GM19372 (cell line): ENCODE measurements around the gene OPCML.

Source experiments
- ATAC-seq: cut with Tn5 transposase; IDR thresholded peaks from one replicate; pipeline ENCODE4 v1.9.1; 2021; ENCODE audit warnings: mild to moderate bottlenecking, low read depth, moderate library complexity; ENCODE audit not compliant: unreplicated experiment

Gene OPCML

DNA sequence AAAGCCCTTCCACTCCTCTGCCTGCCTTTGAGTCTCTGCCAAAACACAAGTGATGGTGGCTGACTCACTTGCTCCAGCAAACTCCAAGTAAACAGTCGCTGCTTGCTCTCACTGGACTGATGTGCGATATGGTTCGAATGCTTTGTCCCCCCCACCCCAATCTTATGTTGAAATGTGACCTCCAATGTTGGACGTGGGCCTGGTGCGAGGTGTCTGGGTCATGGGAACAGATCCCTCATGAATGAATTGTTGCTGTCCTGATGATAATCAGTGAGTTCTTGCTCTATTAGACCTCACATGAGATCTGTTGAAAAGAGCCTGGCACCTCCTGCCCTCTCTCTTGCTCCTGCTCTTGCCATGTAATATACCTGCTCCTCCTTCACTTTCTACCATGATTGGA lies 747.9 kb downstream of the OPCML start:
- no peak for ATAC-seq

DNA sequence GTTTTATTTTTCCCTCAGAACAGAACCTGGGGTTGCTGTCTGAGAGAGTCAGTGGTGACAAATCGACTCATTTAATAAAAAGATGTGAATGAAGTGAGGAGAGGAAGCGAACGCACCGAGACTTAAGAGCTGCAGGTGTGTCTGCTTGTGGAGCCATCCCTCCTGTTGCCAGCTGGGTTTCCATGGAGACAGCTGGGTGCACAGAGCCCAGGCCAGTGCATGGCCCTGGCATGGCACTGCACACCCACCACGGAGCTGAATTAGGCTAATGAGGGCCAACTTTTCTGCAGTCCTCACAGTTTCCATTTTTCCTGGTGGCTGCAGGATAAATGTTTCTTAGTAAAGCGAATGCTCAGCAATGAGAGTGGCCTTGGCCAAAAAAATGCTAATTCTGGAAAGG lies 750.2 kb downstream of the OPCML start:
- no peak for ATAC-seq

DNA sequence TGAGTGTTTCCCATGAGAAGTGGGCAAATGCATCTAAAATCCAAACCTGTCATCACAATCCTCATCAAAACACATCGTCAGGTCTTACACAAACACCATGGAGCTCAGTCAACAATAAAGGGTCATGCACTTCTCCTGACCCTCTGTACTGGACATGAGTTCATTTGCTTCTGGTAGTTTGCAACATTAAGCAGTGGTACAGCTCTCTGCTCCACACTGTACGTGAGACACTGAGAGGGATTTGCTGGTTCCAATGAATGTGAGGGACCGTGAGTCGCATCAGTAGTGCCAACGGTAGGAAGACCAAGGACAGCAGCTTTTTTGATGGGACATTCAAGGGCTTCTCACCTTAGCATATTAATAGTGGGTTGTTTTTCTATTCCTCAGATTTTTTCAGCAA lies 752.3 kb downstream of the OPCML start:
- ATAC-seq, result no peak

DNA sequence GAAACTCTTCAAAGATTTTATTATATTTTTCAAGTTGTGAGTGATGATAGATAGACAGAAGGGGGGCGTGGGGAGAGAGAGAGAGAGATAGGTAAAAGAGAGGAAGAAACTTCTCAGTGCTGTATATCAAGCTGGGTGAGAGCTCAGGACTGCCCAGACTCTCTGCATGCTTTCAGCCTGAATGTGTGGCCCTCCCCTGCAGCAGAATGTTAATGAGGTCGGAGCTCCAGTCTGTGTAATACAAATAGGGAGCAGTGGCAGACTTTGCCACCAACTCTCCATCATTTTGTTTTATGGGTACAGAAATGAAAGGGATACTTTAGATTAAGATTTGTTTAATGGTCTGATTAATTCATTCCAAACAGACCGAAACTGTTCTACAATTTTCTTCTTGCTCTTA lies 752.8 kb downstream of the OPCML start:
- no peak for ATAC-seq

DNA sequence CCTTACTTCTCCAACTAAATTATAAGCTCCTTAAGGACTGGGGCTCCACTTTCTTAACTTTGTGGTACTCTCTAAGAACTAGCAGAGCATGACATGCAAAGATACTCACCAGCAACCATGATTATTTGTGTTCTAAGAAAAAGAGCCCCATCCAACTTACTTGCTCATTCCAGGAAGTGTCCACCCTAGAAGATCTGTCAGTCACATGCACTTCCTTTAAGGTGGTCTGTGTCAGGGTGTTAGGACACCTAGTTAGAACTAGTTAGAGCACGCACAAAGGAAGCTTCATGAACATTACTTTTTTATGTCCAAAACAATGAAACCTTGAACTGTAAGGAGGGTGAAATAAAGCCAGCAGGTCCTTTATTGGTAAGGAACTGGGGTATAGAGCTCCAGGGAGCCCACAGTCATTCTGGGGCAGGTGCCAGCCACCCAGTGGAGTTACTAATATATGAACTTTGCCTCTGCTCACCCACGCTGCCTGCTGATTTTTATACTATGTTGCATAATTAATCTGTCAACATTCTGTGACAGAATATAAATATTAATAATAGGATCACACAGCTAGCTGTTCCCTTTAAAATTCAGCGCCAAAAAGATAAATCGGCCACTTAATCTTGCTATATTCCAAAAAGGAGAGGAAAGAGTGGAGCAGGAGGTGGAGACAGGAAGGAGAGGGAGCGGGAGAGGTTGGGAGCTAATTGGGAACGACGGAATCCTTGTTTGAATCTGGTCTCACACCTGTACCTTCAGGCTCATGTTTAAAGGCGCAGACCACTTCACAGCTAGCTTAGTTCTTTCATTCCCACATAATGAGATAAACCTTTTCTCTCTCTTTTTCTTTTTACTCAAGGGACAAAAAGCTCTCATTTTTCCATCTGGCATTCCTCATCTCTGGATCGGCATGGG lies 755.0 kb downstream of the OPCML start:
- ATAC-seq, result no peak

DNA sequence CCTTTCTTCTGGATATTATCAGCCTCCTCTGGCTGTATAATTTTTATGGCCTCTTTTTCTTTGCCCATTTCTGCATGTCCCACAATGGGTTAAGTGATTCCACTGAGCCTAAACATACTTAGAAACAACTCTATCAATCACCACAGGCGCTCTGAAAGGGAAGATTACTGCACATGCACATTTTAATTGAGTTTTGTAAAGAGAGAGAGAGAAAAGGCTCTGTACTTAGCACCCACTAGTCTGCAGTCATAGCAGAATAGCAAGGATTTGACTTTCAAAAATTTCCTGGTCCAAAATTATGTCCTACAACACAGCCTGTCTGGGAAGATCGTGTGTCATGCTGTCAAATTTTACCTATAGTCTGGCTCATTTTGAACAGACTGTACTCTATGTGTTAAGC lies 758.5 kb downstream of the OPCML start:
- no peak for ATAC-seq

DNA sequence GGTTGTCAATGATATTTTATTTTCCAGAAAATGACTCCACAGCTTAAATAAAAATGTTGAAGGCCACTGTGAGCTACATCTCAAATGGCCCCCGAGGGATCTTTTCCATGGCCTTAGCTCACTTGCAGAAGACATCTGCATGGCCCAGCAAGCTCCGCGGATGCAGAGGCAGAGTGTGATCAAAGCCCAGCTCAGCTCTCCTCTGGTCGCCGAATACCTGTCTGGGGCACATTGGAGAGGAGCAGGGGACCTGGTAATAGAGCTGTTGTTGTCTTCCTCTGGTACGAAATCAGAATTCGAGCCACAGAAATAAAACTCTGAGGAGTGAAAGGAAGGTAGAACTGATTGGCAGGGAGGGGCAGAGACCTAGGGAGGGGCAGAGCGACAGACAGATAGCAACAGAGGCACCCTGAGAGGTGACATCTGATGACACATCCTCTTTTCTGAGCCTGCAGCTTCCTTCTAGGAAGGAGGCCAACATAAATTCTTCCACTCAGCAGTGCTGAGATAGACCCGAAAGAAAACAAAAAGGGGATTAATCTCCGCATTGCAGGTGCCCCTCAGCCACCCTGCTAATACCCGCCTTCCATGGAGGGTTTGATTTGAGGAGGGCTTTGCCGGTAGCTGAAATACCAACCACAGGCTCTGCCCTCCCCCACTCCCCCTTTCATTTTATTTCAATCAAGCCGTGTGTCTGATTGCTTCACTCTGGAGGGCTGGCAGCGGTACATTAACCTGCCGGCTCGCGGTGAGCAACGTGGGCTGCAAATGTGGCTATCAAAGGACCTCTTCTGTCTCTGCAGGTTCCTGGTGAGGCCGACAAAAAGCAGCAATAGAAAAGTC lies 759.4 kb downstream of the OPCML start:
- ATAC-seq, result no peak

DNA sequence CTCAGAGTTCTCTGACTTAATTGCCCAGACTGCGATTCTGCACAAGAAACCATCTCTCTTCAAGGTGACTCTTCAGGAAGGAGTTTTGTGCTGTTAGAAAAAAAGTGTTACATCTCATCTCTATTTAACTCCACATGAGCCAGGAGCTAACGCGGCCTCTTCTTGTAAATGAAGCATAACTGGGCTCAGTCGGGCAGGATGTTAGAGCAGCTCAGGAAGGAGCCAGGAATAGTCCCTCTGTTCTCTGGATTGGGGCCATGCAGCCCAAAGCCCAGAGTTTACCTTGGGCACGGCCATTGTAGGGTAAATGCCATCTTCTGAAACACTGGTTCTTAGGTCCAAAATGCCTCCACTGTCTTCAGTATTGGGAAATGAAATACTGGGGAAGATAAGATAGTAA lies 760.6 kb downstream of the OPCML start:
- no peak for ATAC-seq

DNA sequence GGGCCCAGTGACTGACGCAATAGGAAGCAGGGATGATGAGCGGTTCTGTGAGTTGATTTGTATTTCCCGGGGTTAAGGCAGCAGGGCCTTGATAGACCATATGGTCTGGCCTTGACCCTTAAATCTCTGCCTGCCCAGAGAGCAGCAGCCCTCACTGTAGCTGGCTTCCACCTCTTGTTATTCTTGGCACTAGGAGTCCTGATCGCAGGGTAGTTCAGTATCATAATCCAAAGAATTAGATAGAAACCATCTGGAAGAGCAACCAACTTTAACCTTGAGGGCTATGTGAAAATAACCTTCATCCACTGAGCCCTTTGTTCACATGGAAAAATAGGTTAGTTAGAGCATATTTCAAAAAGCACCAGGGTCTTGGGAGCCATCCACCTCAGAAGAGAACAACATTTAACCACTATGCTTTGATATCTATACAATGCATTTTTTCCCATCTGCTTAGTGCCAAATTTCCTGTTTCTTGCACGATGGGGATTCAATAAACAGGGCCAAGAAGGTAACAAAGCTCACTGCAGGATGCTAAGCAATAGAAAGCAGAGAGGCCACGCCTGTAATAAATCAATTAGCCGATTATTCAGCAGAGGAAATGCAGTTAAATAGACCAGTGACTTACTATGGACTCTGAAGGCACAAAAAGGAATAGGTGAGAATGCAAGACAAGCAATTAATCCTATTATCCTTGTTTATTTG lies 761.3 kb downstream of the OPCML start:
- ATAC-seq, result no peak

DNA sequence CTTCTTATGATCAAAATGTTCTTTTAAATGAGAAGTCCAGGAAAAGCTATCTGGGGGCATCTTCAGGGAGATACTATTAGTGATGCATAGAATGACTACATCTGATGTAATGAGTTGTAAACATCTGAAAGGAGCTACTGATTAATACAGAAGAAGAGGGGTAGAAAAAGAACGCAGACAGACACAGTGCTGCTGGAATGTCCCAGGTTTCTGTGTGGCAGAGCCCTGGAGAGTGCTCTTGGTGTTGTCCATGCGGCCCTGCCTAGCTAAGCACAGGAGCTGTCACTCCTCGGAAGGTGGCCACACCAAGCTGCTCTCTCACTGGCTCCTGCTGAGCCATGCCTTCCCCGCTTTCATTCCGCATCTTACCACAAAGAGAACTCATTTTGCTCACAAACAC lies 768.8 kb downstream of the OPCML start:
- no peak for ATAC-seq

DNA sequence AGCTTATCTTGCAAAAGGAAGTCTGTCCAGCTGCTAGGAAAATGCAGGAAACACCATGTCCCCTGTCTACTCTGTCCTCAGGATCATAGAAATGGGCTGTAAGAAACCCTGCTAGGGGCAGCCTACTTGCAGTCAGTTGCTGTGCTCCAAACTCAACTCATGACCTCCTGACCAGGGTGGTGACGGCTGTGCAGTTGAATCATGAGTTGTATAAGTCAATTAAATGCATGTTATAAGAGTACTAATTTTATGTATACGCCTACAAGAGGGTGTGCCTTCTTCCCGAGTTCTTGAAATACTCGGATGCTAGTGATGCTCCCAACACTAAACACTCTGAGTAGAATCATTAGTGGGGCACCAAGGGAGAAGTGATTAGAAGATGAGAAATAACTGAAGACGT lies 776.4 kb downstream of the OPCML start:
- ATAC-seq, result no peak

DNA sequence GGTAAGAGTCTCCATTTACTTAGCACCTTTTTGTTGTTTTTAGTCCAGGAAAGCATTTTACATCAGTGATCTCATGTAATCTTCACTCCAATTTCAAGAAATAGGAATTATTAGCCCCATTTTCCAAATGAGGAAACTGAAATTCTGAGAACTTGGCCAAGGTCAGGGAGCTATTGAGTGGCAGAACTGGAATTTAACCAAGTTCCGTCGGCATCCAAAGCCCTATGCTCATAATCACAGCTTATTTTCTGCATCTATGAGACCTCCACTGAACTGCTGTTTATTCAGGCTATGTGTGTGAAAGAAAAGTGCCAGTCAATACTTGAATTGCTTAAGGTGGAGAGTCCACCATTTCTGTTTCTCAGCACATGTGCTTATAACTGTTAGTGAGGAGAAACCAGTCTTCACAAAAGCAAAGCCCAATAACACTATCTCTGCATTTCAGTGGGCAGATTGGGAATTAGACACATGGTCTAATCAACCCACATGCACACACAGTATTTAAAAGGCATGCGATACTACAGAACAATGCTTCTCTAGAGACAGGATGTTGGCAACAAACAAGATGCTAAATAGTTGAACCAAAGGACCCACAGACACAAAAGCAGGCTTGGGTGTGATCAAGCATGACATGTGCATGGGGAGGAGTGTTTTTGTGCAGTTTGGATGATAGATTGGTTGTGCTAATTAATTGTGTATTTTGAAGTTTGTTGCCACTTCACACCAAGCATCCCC lies 780.6 kb downstream of the OPCML start:
- no peak for ATAC-seq

DNA sequence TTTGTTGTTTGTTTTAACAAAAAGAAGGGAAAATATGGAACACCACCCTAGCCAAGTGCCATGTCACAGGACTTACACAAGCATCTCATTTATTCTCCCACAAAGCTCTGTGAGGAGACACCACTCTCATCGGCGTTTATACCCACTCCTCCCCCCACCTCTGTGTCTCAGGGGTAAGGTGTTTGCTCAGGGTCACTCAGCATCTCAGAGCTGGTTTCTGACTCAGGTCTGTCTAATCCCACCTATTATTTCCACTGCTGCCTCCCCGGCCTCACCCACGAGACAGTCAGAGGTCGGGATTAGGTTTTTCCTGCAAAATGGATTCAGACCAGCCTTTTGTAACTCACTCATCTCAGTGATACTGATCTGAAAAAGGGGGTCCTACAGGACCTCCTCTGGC lies 786.0 kb downstream of the OPCML start:
- no peak for ATAC-seq

DNA sequence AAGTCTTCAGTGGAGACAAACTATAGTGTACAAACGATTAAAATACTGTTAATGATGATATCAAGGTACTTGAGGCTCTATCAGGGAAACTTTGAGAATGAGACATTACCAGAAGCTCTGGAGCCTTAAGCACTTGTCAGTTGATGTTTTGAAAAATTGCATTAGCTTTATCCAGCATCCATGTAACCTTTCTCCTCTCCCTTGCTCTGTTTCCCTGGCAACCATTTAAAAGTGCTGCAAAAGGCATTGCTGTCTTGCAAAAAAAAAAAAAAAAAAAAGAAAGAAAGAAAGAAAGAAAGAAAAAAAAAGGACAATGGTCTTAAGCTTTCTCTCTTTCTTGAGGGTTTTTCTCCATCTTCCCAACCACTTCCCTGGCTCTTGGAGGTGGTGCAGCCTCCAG lies 787.0 kb downstream of the OPCML start:
- no peak for ATAC-seq

DNA sequence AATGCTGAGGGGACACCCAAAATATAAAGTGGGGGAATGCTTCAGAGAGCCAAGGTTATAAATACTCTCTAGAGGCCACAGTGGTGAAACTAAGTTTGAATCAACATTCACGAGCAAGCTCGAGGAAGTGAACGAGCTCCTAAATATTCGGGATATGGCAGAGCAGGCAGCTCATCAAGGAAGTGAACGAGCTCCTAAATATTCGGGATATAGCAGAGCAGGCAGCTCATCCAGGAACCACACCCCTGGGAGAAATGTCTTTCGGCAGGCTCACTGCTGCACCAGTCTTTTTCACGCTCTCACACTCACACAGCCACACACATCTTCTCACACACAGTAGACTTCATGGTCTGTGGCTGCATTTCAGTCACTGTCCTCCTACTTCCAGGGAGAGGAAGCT lies 787.5 kb downstream of the OPCML start:
- no peak for ATAC-seq

DNA sequence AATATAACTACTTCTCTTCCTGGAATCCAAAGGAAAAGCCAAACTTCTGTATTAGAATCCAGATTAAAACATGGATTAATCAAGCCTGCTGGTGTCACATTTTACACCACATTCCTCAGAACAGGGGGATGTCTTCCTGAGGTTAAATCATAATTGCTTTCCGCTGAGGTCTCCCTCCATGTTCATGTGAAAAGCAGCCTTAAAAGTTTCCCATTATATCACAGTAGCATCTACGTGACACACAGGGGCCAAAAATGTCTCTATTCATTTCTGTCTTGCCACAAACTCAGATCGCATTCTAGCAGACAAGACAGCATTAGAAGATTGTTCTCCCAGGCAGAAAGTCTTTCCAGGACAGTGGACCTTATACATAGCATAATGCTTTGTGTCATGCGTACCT lies 788.7 kb downstream of the OPCML start:
- no peak for ATAC-seq

DNA sequence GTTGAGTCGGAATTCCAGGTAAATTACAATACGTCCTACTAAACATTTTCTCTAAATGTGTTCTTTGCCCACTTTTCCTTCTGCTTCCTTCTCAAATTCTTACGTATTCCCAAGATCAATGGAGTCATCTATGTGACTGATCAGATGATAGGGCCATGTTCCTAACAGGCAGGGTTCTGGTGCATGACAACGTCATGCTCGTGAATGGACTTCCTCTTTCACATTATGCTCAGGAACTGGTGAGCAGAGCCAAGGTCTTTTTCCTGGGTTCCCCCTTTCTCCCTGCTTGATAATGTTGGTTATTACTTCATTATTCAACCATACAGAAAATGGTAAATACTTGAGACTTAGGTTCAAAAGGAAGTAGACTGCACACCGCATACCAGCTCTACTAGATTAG lies 789.4 kb downstream of the OPCML start:
- ATAC-seq, result no peak

DNA sequence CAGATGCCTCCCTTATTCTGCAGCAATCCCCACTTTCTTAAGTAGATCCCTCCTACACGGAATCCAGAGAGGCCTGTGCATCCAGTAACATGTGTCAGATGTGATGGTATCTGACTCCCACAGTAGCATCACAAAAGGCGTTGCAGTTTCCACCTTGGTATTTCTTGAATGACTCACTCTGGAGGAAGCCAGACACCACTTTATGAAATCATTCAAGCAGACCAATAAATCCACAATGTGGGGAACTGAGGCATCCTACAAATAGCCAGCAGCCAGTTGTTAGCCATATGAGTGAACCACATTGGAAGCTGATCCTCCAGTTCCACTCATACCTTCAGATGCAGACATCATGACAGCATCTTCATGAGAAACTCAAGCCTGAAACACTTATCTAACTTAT lies 798.1 kb downstream of the OPCML start:
- ATAC-seq, result no peak

DNA sequence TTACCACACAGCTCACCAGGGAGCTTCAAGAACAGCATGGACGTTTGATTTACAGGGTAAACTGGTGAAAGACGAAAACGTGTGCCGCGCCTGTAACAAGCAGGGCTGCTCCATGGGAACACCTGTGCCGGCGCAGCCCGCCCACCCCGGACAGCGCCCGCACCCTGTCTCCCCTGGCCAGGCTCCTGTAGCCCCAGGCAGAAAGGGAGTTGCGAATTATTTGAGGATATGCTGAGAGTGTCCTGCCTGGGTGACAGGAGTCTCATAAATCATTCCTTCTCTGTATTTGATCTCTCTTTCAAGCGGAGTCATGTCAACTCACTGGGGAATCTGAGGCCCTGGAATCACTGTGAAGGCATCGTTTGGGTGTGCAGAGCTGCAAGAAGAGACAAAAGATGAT lies 804.3 kb downstream of the OPCML start:
- ATAC-seq, result no peak

DNA sequence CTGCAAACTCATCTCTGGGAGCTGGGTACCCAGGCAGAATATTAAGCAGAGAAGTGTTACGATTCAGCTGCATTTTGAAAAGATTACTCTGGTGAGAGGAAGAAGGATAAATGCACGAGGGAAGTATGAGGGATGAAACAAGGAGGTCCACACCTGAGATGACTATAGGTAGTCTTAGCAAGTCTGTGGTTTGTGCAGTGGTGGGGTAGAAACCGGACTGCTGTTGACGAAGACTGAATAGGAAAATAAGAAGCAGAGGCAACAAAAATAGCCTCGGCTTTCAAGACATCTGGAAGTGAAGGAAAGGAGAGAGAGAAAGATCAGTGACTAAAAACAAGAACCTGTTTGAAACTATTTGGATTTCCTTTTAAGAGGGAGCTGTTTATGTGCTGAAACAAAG lies 810.8 kb downstream of the OPCML start:
- ATAC-seq, result no peak

DNA sequence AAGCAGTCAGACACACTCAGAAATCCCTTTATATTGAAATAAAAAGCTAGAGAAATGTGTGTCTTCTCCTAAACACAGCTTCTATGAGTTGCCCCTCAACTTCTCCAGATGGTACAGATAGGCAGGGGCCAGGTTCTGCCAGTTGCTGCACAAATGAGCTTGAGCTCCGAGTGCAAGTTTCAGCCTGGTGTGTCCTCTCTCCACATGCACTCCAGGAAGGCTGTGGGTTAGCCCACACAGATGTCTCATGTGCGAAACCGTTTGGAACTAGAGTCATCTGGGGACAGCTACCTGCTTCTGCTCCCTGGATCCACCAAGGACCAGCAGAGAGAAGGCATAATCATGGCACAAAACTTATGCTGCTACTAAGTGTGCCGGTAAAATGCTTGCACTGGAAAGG lies 812.6 kb downstream of the OPCML start:
- no peak for ATAC-seq
